Hepatocyte (in vitro differentiated cells): ENCODE measurements around the gene PXDC1. TPM values are rescaled to one million over a fixed set of nuclear protein-coding genes. Genes with fewer than 3 reads are reported as not detected.
A peak's percentile ranks its signal among the peaks of the same experiment; 100 is the strongest.

ENCODE experiments used
- DNase-seq: peaks from one replicate; pipeline ENCODE4 v3.0.0-alpha.2; 2016; ENCODE audit warnings: low spot score
- H2AFZ ChIP-seq: fragments of 200-600 bp; sonication (generic); 2 replicates; pipeline ENCODE4 v1.6.0; 2016; ENCODE audit warnings: antibody characterized with exemption, mild to moderate bottlenecking
- H3K27ac ChIP-seq: fragments of 200-600 bp; sonication (generic); 2 replicates; pipeline ENCODE4 v1.5.1; 2016; ENCODE audit warnings: mild to moderate bottlenecking
- H3K27me3 ChIP-seq: fragments of 200-600 bp; sonication (generic); 2 replicates; pipeline ENCODE4 v1.6.1; 2016
- H3K36me3 ChIP-seq: fragments of 200-600 bp; sonication (generic); replicated peaks from 2 replicates; pipeline ENCODE4 v1.5.1; 2016; ENCODE audit warnings: low read depth; ENCODE audit not compliant: insufficient read depth
- H3K4me1 ChIP-seq: fragments of 200-600 bp; sonication (generic); 2 replicates; pipeline ENCODE4 v1.5.1; 2016; ENCODE audit warnings: mild to moderate bottlenecking, moderate library complexity; ENCODE audit not compliant: insufficient read depth
- H3K4me2 ChIP-seq: fragments of 200-600 bp; sonication (generic); 2 replicates; pipeline ENCODE4 v1.6.0; 2016
- H3K4me3 ChIP-seq: fragments of 200-600 bp; sonication (generic); 2 replicates; pipeline ENCODE4 v1.5.1; 2016; ENCODE audit warnings: mild to moderate bottlenecking
- H3K79me2 ChIP-seq: fragments of 200-600 bp; sonication (generic); 2 replicates; pipeline ENCODE4 v1.6.0; 2017; ENCODE audit warnings: mild to moderate bottlenecking
- H3K9me2 ChIP-seq: fragments of 200-600 bp; sonication (generic); replicated peaks from 2 replicates; pipeline ENCODE4 v1.6.0; 2017; ENCODE audit warnings: mild to moderate bottlenecking; ENCODE audit not compliant: insufficient read depth
- H3K9me3 ChIP-seq: fragments of 200-600 bp; sonication (generic); 2 replicates; pipeline ENCODE4 v1.5.1; 2016; ENCODE audit warnings: low read depth, mild to moderate bottlenecking
- H4K20me1 ChIP-seq: fragments of 200-600 bp; sonication (generic); 2 replicates; pipeline ENCODE4 v1.6.0; 2016; ENCODE audit warnings: mild to moderate bottlenecking; ENCODE audit not compliant: insufficient read depth, poor library complexity, severe bottlenecking
- CTCF ChIP-seq: fragments of 200-600 bp; sonication (generic); IDR thresholded peaks from 2 replicates; pipeline ENCODE4 v1.5.1; 2016; ENCODE audit warnings: antibody characterized with exemption, mild to moderate bottlenecking; ENCODE audit not compliant: poor library complexity
- EZH2 ChIP-seq: fragments of 200-600 bp; sonication (generic); IDR thresholded peaks from 2 replicates; pipeline ENCODE4 v1.6.1; 2016; ENCODE audit warnings: antibody characterized with exemption, mild to moderate bottlenecking, borderline replicate concordance
- EZH2phosphoT487 ChIP-seq: fragments of 200-600 bp; sonication (generic); IDR thresholded peaks from one replicate; pipeline ENCODE4 v1.6.1; 2018; ENCODE audit warnings: antibody characterized with exemption, mild to moderate bottlenecking, low read depth, moderate library complexity; ENCODE audit not compliant: unreplicated experiment, severe bottlenecking
- WGBS: methylation state at CpG from one replicate; pipeline ENCODE4 v1.1.6; 2016; ENCODE audit warnings: low lambda C conversion rate; ENCODE audit errors: missing lambda C conversion rate; 5-methylcytosine and 5-hydroxymethylcytosine counted together
- polyA plus RNA-seq: library from polyadenylated mRNA; unstranded; fragments of >200 nt; fragmentation: Nextera tagmentation; extraction: Ambion mirVana; gene quantifications from 2 replicates; pipeline ENCODE4 v1.2.1, GENCODE V29; 2016
- total RNA-seq: library from RNA; depleted of rRNA; stranded (reverse); fragments of >200 nt; gene quantifications from 2 replicates; pipeline ENCODE4 v1.2.3, GENCODE V29; 2014

Gene PXDC1
- total and polyA plus RNA-seq, 2 experiments from 2014 or later = 83.8 to 90.8 TPM

GRCh38 chr6:3745566-3746118 is 5.9 kb downstream of the PXDC1 start:
- TF ChIP-seq EZH2phosphoT487 (no peak), EZH2 (no peak)
- H3K36me3 ChIP-seq = no peaks in the 10 kb centered on the region
- H3K27me3 ChIP-seq = no peaks in the 10 kb centered on the region
- no peak overlapping the region for H3K4me3 ChIP-seq
- WGBS = 91% methylated on average over 4 of the region's 4 CpGs
- no peak overlapping the region for H3K4me2 ChIP-seq
- H3K27ac ChIP-seq = no peak overlapping the region
- no peak overlapping the region for H2AFZ ChIP-seq
- H3K9me3 ChIP-seq = no peaks in the 10 kb centered on the region
- H3K79me2 ChIP-seq = peaks cover 91% of the 10 kb centered on the region
- H3K9me2 ChIP-seq = no peaks in the 10 kb centered on the region
- H4K20me1 ChIP-seq = peaks cover 73% of the 10 kb centered on the region
- H3K4me1 ChIP-seq = peaks cover 35% of the 10 kb centered on the region
- no peak for DNase-seq

- TF ChIP-seq EZH2 (no peak), CTCF (no peak), EZH2phosphoT487 (no peak)
- Histone ChIP-seq H3K4me2 (no peak overlapping the region), H3K9me3 (no peaks in the 10 kb centered on the region), H3K27me3 (no peaks in the 10 kb centered on the region), H2AFZ (no peak overlapping the region), H3K79me2 (peaks cover 97% of the 10 kb centered on the region), H3K4me1 (peaks cover 35% of the 10 kb centered on the region), H3K4me3 (no peak overlapping the region), H3K36me3 (no peaks in the 10 kb centered on the region), H4K20me1 (peaks cover 80% of the 10 kb centered on the region), H3K9me2 (no peaks in the 10 kb centered on the region), H3K27ac (no peak overlapping the region)
- 98% methylated on average over 20 of the region's 20 CpGs for WGBS
- DNase-seq = no peak
Measured at GRCh38 chr6:3744901-3745470, 6.5 kb downstream of the PXDC1 start.

- H3K4me3 ChIP-seq = no peak overlapping the region
- H3K4me2 ChIP-seq = no peak overlapping the region
- 88% methylated on average over 18 of the region's 19 CpGs for WGBS
- H3K9me3 ChIP-seq = no peaks in the 10 kb centered on the region
- no peaks in the 10 kb centered on the region for H3K9me2 ChIP-seq
- H3K4me1 ChIP-seq = peaks cover 31% of the 10 kb centered on the region
- no peak overlapping the region for H2AFZ ChIP-seq
- H3K36me3 ChIP-seq = no peaks in the 10 kb centered on the region
- peaks cover 98% of the 10 kb centered on the region for H3K79me2 ChIP-seq
- no peaks in the 10 kb centered on the region for H3K27me3 ChIP-seq
- no peak for DNase-seq
- TF ChIP-seq CTCF (no peak), EZH2 (no peak), EZH2phosphoT487 (no peak)
- peak overlapping the region; percentile 72 for H3K27ac ChIP-seq
- peaks cover 86% of the 10 kb centered on the region for H4K20me1 ChIP-seq
Measured at GRCh38 chr6:3744211-3744900, 7.2 kb downstream of the PXDC1 start.

GRCh38 chr6:3743541-3743940 is 8.0 kb downstream of the PXDC1 start:
- Histone ChIP-seq H3K27me3 (no peaks in the 10 kb centered on the region), H3K4me2 (peak overlapping the region; percentile 57), H3K79me2 (peaks cover 98% of the 10 kb centered on the region), H3K9me2 (no peaks in the 10 kb centered on the region), H3K4me3 (no peak overlapping the region), H4K20me1 (peaks cover 91% of the 10 kb centered on the region), H2AFZ (no peak overlapping the region), H3K4me1 (peaks cover 24% of the 10 kb centered on the region), H3K36me3 (no peaks in the 10 kb centered on the region), H3K27ac (peak overlapping the region; percentile 72), H3K9me3 (no peaks in the 10 kb centered on the region)
- DNase-seq = no peak
- 86% methylated on average over 10 of the region's 10 CpGs for WGBS
- no peak for TF ChIP-seq CTCF
- TF ChIP-seq EZH2phosphoT487 = no peak
